Erythroblast (primary cell): Measurements from ENCODE around the gene HMGB4.

Experiments used
- GATA1 ChIP-seq: IDR thresholded peaks from 2 replicates; pipeline ENCODE4 v1.6.1; 2011; ENCODE audit warnings: low read depth, mild to moderate bottlenecking, control low read depth, low read length, moderate library complexity
- POLR2A ChIP-seq: IDR thresholded peaks from 2 replicates; pipeline ENCODE4 v1.6.1; 2011; ENCODE audit warnings: mild to moderate bottlenecking, low read length

- TF ChIP-seq POLR2A (no peak), GATA1 (no peak)
Measured at GRCh38 chr1:33878392-33878791, 14.5 kb downstream of the HMGB4 start.
